Measurements from ENCODE around the gene AQP5. TPM values are rescaled to one million over a fixed set of nuclear protein-coding genes. Genes with fewer than 3 reads are reported as not detected.
A peak's percentile ranks its signal among the peaks of the same experiment; 100 is the strongest.

Gene AQP5
- total and polyA plus RNA-seq, 2 of the 8 experiments (the other 6 are each of a cell fraction or from before 2014, with no cell fraction given): 2.5 to 3.2 TPM

DNA sequence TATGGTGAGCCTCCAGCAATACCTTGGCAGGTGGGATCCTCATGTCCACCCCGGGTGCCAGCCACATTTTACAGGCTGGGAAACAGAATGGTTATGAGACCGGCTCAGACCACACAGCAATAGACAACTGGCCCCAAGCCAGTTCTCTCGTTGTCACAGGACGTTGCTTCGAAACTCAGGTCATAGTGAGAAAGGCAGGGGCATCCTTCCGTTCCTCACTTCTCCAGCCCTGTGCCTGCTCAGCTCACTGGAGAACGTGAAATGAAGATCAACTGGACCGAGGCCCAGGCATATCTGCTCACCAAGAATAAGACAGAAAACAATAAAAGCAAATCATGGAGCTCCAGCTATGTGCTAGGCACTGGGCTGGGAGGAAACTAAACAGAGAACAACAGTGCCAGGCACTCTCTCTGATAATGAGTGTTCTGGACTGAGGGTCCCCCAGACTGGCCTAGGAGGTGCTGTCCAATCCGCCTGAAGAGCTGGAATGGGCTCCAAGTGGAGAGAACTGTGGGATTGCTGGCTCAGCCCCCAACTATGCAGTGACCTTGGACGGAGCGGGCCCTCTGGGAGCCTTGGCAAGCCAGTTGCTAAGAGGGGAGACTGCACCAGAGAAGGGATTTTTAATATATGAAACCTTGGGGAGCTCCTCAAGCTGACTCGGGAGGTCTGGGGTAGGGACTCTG is 39.2 kb upstream of the AQP5 start:
- no peak for DNase-seq (ENCODE audit: low read depth in 1 of 2, low spot score in 2 of 2)
- no peak for FAIRE-seq
- H4K20me1 ChIP-seq (replicated peaks in 1 of 2; ENCODE audit: control insufficient read depth in 1 of 2, insufficient read depth in 2 of 2, low read length in 2 of 2): peaks cover 0 to 2% of the 10 kb centered on the region in 2 experiments

More for the DNA sequence above, 39.2 kb upstream of the AQP5 start:
- H3K79me2 ChIP-seq (ENCODE audit: control insufficient read depth in 1 of 2, insufficient read depth in 2 of 2, low read length in 2 of 2): no peaks in the 10 kb centered on the region
- 0 out of 2 replicates have a peak overlapping the region, but pooled peaks have one; percentile 5 for H2BK12ac ChIP-seq (ENCODE audit: low read depth, low read length)
- 88% methylated on average over 12 of the region's 12 CpGs; no CpG with 5 or more reads in 1 of the 2 experiments for WGBS, 2 experiments (ENCODE audit: extremely low coverage in 1 of 2, insufficient coverage in 1 of 2, insufficient read length in 1 of 2, insufficient replicate concordance in 2 of 2, low coverage in 1 of 2, low lambda C conversion rate in 2 of 2, missing lambda C conversion rate in 1 of 2)
- POLR2A ChIA-PET (ENCODE audit: partially characterized antibody): interaction anchor here (1.1 kb wide), 1 partner anchor 8 kb away, joined by 3 read pairs; no protein-coding TSS in a partner anchor
- H2BK5ac ChIP-seq (ENCODE audit: low read depth, low read length): no peak overlapping the region
- no peak overlapping the region for H3K14ac ChIP-seq (ENCODE audit: insufficient read length)
- no peak overlapping the region for H3K9ac ChIP-seq (replicated peaks in 1 of 4; ENCODE audit: extremely low read depth in 1 of 4, low read depth in 3 of 4, low read length in 3 of 4)
- no peak overlapping the region for H4K5ac ChIP-seq (ENCODE audit: insufficient read length, low read depth, low read length)
- no peak overlapping the region for H3K4me3 ChIP-seq (ENCODE audit: extremely low read depth in 1 of 4, insufficient read depth in 2 of 4, low read depth in 3 of 4, low read length in 4 of 4)
- H2BK20ac ChIP-seq (ENCODE audit: low read length): no peak overlapping the region
- H2AK5ac ChIP-seq (ENCODE audit: low read depth, low read length): no peak overlapping the region
- TF ChIP-seq HDAC2 (IDR thresholded peaks at IDR 0.05; ENCODE audit: borderline replicate concordance in 1 of 2, low read depth in 2 of 2, low read length in 2 of 2): no peak
- no peak for TF ChIP-seq CBX8 (IDR thresholded peaks at IDR 0.05; ENCODE audit: borderline replicate concordance, low read depth, low read length)
- no peak for TF ChIP-seq YY1 (IDR thresholded peaks at IDR 0.05; ENCODE audit: low read depth, low read length)
- TF ChIP-seq SP2 (IDR thresholded peaks at IDR 0.05; ENCODE audit: low read length): no peak
- no peak for TF ChIP-seq RAD21 (IDR thresholded peaks at IDR 0.05 in 1 of 2, conservative IDR thresholded peaks at IDR 0.05 in 1 of 2; ENCODE audit: low read depth in 2 of 2, low read length in 2 of 2)
- 0 out of 2 replicates have a peak, but pooled peaks cover 2% of the 10 kb centered on the region for H3K23me2 ChIP-seq (ENCODE audit: low read depth, low read length)
- CTCF ChIA-PET (ENCODE audit: partially characterized antibody): interaction anchor here (1.0 to 1.5 kb wide), 3 partner anchors 22 to 40 kb away, joined by 3 to 4 read pairs (median 3); no protein-coding TSS in a partner anchor
- no peaks in the 10 kb centered on the region; a peak in 1 of 7 replicates for H3K4me1 ChIP-seq (replicated peaks in 1 of 4; ENCODE audit: control insufficient read depth in 3 of 4, insufficient read depth in 4 of 4, low read length in 3 of 4)
- H3K4ac ChIP-seq (replicated peaks; ENCODE audit: insufficient read length, low read depth, low read length): no peak overlapping the region
- H4K8ac ChIP-seq (ENCODE audit: extremely low read depth, insufficient read depth, low read length): no peak overlapping the region
- H3K9me3 ChIP-seq (ENCODE audit: insufficient read depth in 2 of 2, low read depth in 1 of 2, low read length in 1 of 2): no peaks in the 10 kb centered on the region
- no peak overlapping the region for H3K27ac ChIP-seq (ENCODE audit: low read depth, low read length)
- H3K56ac ChIP-seq (replicated peaks; ENCODE audit: insufficient read length, low read depth, low read length): no peak overlapping the region
- no peak overlapping the region for H3K23ac ChIP-seq (ENCODE audit: insufficient read length)
- no peak overlapping the region for H2BK15ac ChIP-seq (ENCODE audit: low read length)
- H2AFZ ChIP-seq (ENCODE audit: low read length): no peak overlapping the region
- no peak overlapping the region for H3K4me2 ChIP-seq (ENCODE audit: insufficient read depth in 1 of 2, low read depth in 2 of 2, low read length in 2 of 2)
- H3K27me3 ChIP-seq (replicated peaks in 1 of 4; ENCODE audit: control insufficient read depth in 3 of 4, extremely low read depth in 1 of 4, insufficient read depth in 3 of 4, low read length in 3 of 4): no peaks in the 10 kb centered on the region
- no peak overlapping the region for H3K18ac ChIP-seq (ENCODE audit: extremely low read depth, low read length)
- no peaks in the 10 kb centered on the region for H3K36me3 ChIP-seq (ENCODE audit: control insufficient read depth in 2 of 4, insufficient read depth in 4 of 4, low read length in 3 of 4)
- 0 out of 2 replicates have a peak, but pooled peaks cover 2% of the 10 kb centered on the region for H3K79me1 ChIP-seq (ENCODE audit: low read depth, low read length)
- no peak overlapping the region for H4K91ac ChIP-seq (replicated peaks; ENCODE audit: insufficient read length, low read length)
- no peak overlapping the region for H2BK120ac ChIP-seq (replicated peaks; ENCODE audit: low read depth, low read length)

All from H1 (cell line).